HepG2 (cell line): Measurements from ENCODE around the gene THUMPD1. TPM values are rescaled to one million over a fixed set of nuclear protein-coding genes. Genes with fewer than 3 reads are reported as not detected.

ENCODE experiments used
- ATAC-seq: fragments of 200-7000 bp; cut with Tn5 transposase; 3 replicates; pipeline ENCODE4 v1.9.1; 2020; ENCODE audit warnings: mild to moderate bottlenecking, moderate library complexity
- BruUV-seq: library from RNA; stranded (reverse); fragments of 400-500 nt; replicated peaks from 2 replicates; lab custom pipeline; 2021; lab: Mats Ljungman, UMichigan
- CTCF ChIA-PET: fragments of 300-600 bp; formaldehyde crosslinking; extraction: SDS; loops from one replicate; lab custom pipeline; 2021; ENCODE audit warnings: low total read pairs, inconsistent platforms, low intra/inter-chr PET ratio; lab: Yijun Ruan, JAX
- POLR2A ChIA-PET: fragments of 350-600 bp; sonication (Branson Sonifier 250); formaldehyde crosslinking; loops from one replicate; lab custom pipeline; 2020; ENCODE audit warnings: antibody characterized with exemption, inconsistent platforms; lab: Yijun Ruan, JAX
- DNase-seq: peaks from one replicate; pipeline ENCODE4 v3.0.0-alpha.2; 2015; ENCODE audit warnings: low spot score
- FAIRE-seq: peaks from 3 replicates; lab custom pipeline; 2011; peaks lifted over from hg19 to GRCh38; lab: Jason Lieb, UNC
- H2AFZ ChIP-seq: one replicate; pipeline ENCODE4 v1.6.1; 2011; ENCODE audit warnings: low read length, inconsistent platforms
- H3K27ac ChIP-seq: fragments of 300-600 bp; 3 replicates; pipeline ENCODE4 v1.8.0; 2011; ENCODE audit warnings: mixed run types, mild to moderate bottlenecking, mixed read lengths, low read length, inconsistent platforms; ENCODE audit not compliant: insufficient read depth; ENCODE audit errors: extremely low read length
- H3K27me3 ChIP-seq, 2 experiments: fragments of 200-600 bp in 1 of 2; 2 replicates in 1 of 2; 3 replicates in 1 of 2; pipeline versions ENCODE4 v1.6.0 to v1.8.0; 2011; ENCODE audit warnings: low read length in 2 of 2, mild to moderate bottlenecking in 2 of 2, moderate library complexity in 2 of 2, inconsistent platforms in 1 of 2; ENCODE audit not compliant: insufficient read depth in 2 of 2, control insufficient read depth in 1 of 2
- H3K36me3 ChIP-seq, 2 experiments: fragments of 200-600 bp in 1 of 2; replicated peaks in 1 of 2; 2 replicates in 1 of 2; 3 replicates in 1 of 2; pipeline versions ENCODE4 v1.5.1 to v1.8.0; 2011; ENCODE audit warnings: low read length in 2 of 2, inconsistent platforms in 1 of 2; ENCODE audit not compliant: insufficient read depth in 2 of 2, control insufficient read depth in 1 of 2
- H3K4me1 ChIP-seq: 2 replicates; pipeline ENCODE4 v1.5.1; 2012; ENCODE audit warnings: low read length, inconsistent platforms; ENCODE audit not compliant: insufficient read depth
- H3K4me2 ChIP-seq: 2 replicates; pipeline ENCODE4 v1.6.0; 2011; ENCODE audit warnings: low read depth, low read length, inconsistent platforms
- H3K4me3 ChIP-seq, 3 experiments: fragments of 200-600 bp in 1 of 3; sonication (generic), shearing (Covaris generic) in 1 of 3; replicated peaks in 1 of 3; 2 replicates each; pipeline ENCODE4 v1.5.1; 2011 to 2016; ENCODE audit warnings: low read length in 3 of 3, inconsistent platforms in 2 of 3, low read depth in 2 of 3, mild to moderate bottlenecking in 2 of 3, control low read depth in 1 of 3, mixed read lengths in 1 of 3; ENCODE audit not compliant: insufficient read depth in 1 of 3
- H3K79me2 ChIP-seq: one replicate; pipeline ENCODE4 v1.6.1; 2011; ENCODE audit warnings: low read length, inconsistent platforms; ENCODE audit not compliant: insufficient read depth
- H3K9ac ChIP-seq: 2 replicates; pipeline ENCODE4 v1.6.0; 2011; ENCODE audit warnings: mild to moderate bottlenecking, low read depth, low read length, inconsistent platforms; ENCODE audit not compliant: insufficient read depth
- H3K9me3 ChIP-seq: 2 replicates; pipeline ENCODE4 v1.5.1; 2012; ENCODE audit warnings: mild to moderate bottlenecking, low read length
- H4K20me1 ChIP-seq: 2 replicates; pipeline ENCODE4 v1.6.0; 2011; ENCODE audit warnings: inconsistent platforms, mild to moderate bottlenecking, low read length, moderate library complexity; ENCODE audit not compliant: insufficient read depth
- FOXA1 ChIP-seq, 2 experiments: fragments of 450-650 bp in 1 of 2; sonication (generic) in 1 of 2; formaldehyde crosslinking in 1 of 2; IDR thresholded peaks; 2 replicates each; pipeline versions ENCODE4 v1.4.0 to v1.6.1; 2016 to 2020; ENCODE audit warnings: missing genetic modification reagents in 1 of 2
- HES4 ChIP-seq: sonication (generic); formaldehyde crosslinking; IDR thresholded peaks from 2 replicates; pipeline ENCODE4 v1.9.0; 2021; ENCODE audit warnings: mild to moderate bottlenecking, missing genetic modification reagents, borderline replicate concordance
- NR2F2 ChIP-seq: IDR thresholded peaks from 2 replicates; pipeline ENCODE4 v1.6.1; 2012; ENCODE audit warnings: low read depth, inconsistent platforms, borderline replicate concordance
- REPIN1 ChIP-seq: sonication (generic); formaldehyde crosslinking; IDR thresholded peaks from 2 replicates; pipeline ENCODE4 v1.8.0; 2022; ENCODE audit warnings: missing genetic modification reagents, low read depth, mild to moderate bottlenecking, borderline replicate concordance
- SIN3B ChIP-seq: fragments of 150-350 bp; IDR thresholded peaks from 2 replicates; pipeline ENCODE4 v1.6.1; 2014; ENCODE audit warnings: low read length
- TBP ChIP-seq: sonication (generic); formaldehyde crosslinking; IDR thresholded peaks from 2 replicates; pipeline ENCODE4 v1.5.0; 2020; ENCODE audit warnings: missing genetic modification reagents
- ZFP1 ChIP-seq: IDR thresholded peaks from 2 replicates; pipeline ENCODE4 v1.6.1; 2016
- ZNF33A ChIP-seq: sonication (generic); formaldehyde crosslinking; IDR thresholded peaks from 2 replicates; pipeline ENCODE4 v1.5.1; 2020; ENCODE audit warnings: missing genetic modification reagents, mild to moderate bottlenecking, moderate library complexity, borderline replicate concordance
- ZNF460 ChIP-seq: sonication (generic); formaldehyde crosslinking; IDR thresholded peaks from 2 replicates; pipeline ENCODE4 v1.5.1; 2020; ENCODE audit warnings: missing genetic modification reagents, mild to moderate bottlenecking, borderline replicate concordance
- ZNF75D ChIP-seq: sonication (generic); formaldehyde crosslinking; IDR thresholded peaks from 2 replicates; pipeline ENCODE4 v1.8.1; 2023; ENCODE audit warnings: missing genetic modification reagents, mild to moderate bottlenecking, borderline replicate concordance
- WGBS: methylation state at CpG from one replicate; pipeline ENCODE4 v1.1.6; 2017; ENCODE audit warnings: low lambda C conversion rate; 5-methylcytosine and 5-hydroxymethylcytosine counted together
- in situ Hi-C: cut with HindIII; loops from 2 replicates; pipeline ENCODE4 v1.10.0; 2017; ENCODE audit warnings: low pct_unique_long_range_greater_than_20kb; ENCODE audit not compliant: extremely low pct_ligation_motif_present
- intact Hi-C: fragments of 100-400 bp; cut with micrococcal nuclease; formaldehyde crosslinking; loops from one replicate; pipeline ENCODE4 v1.10.0; 2022; ENCODE audit not compliant: unreplicated experiment
- polyA plus RNA-seq, 8 experiments: library from polyadenylated mRNA; depleted of rRNA in 3 of 8; stranded (reverse) in 7 of 8; unstranded in 1 of 8; fragments of >200 nt; fragmentation: Illumina TruSeq in 4 of 8; extraction: Trizol in 4 of 8; gene quantifications; 2 replicates each; pipeline versions ENCODE4 v1.2.1 to v1.2.3, GENCODE V29; 2011 to 2016; ENCODE audit warnings: low read depth in 4 of 8, missing spikeins in 1 of 8, mixed read lengths in 1 of 8; ENCODE audit not compliant: insufficient read depth in 1 of 8
- total RNA-seq, 5 experiments: library from RNA; depleted of rRNA; stranded (reverse); fragments of >200 nt; fragmentation: Illumina TruSeq; extraction: Trizol; gene quantifications; 2 replicates each; pipeline ENCODE4 v1.2.3, GENCODE V29; 2016; ENCODE audit warnings: low read depth in 1 of 5
- TF ChIP-seq, protein P1 (sequence below): sonication (generic); formaldehyde crosslinking; IDR thresholded peaks from 2 replicates; pipeline ENCODE4 v1.9.0; 2021; ENCODE audit warnings: mild to moderate bottlenecking, missing genetic modification reagents
- TF ChIP-seq, protein P2 (sequence below): sonication (generic); formaldehyde crosslinking; IDR thresholded peaks from 2 replicates; pipeline ENCODE4 v1.5.0; 2020; ENCODE audit warnings: mild to moderate bottlenecking, missing genetic modification reagents
- TF ChIP-seq, protein P3 (sequence below): sonication (generic); formaldehyde crosslinking; IDR thresholded peaks from 2 replicates; pipeline ENCODE4 v1.8.0; 2022; ENCODE audit warnings: missing genetic modification reagents, low read depth, mild to moderate bottlenecking, borderline replicate concordance

The THUMPD1 gene
- total and polyA plus RNA-seq, 2 of the 13 experiments (the other 11 are each of a cell fraction or from before 2014, with no cell fraction given), result 22.7 to 69.1 TPM

DNA sequence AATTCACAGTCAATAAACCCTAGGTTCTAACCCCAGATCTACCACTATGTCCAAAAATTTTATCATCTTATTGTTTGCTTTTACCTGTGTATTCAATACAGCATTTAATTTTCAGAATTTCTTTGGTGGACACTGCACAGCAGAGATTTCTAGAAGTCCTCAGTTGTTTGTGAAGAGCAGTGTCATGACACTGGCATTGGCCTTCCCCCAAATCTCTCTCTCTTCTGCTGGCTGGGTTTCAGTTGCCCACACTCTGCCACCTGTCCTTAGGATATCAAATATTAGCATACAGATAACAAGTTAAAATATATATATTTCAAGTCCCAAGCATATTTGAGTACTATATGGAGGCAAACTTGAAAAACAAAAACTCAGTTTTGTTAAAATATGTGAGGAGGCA lies 2.0 kb upstream of the THUMPD1 start (continued):
- TF ChIP-seq, protein P1, sequence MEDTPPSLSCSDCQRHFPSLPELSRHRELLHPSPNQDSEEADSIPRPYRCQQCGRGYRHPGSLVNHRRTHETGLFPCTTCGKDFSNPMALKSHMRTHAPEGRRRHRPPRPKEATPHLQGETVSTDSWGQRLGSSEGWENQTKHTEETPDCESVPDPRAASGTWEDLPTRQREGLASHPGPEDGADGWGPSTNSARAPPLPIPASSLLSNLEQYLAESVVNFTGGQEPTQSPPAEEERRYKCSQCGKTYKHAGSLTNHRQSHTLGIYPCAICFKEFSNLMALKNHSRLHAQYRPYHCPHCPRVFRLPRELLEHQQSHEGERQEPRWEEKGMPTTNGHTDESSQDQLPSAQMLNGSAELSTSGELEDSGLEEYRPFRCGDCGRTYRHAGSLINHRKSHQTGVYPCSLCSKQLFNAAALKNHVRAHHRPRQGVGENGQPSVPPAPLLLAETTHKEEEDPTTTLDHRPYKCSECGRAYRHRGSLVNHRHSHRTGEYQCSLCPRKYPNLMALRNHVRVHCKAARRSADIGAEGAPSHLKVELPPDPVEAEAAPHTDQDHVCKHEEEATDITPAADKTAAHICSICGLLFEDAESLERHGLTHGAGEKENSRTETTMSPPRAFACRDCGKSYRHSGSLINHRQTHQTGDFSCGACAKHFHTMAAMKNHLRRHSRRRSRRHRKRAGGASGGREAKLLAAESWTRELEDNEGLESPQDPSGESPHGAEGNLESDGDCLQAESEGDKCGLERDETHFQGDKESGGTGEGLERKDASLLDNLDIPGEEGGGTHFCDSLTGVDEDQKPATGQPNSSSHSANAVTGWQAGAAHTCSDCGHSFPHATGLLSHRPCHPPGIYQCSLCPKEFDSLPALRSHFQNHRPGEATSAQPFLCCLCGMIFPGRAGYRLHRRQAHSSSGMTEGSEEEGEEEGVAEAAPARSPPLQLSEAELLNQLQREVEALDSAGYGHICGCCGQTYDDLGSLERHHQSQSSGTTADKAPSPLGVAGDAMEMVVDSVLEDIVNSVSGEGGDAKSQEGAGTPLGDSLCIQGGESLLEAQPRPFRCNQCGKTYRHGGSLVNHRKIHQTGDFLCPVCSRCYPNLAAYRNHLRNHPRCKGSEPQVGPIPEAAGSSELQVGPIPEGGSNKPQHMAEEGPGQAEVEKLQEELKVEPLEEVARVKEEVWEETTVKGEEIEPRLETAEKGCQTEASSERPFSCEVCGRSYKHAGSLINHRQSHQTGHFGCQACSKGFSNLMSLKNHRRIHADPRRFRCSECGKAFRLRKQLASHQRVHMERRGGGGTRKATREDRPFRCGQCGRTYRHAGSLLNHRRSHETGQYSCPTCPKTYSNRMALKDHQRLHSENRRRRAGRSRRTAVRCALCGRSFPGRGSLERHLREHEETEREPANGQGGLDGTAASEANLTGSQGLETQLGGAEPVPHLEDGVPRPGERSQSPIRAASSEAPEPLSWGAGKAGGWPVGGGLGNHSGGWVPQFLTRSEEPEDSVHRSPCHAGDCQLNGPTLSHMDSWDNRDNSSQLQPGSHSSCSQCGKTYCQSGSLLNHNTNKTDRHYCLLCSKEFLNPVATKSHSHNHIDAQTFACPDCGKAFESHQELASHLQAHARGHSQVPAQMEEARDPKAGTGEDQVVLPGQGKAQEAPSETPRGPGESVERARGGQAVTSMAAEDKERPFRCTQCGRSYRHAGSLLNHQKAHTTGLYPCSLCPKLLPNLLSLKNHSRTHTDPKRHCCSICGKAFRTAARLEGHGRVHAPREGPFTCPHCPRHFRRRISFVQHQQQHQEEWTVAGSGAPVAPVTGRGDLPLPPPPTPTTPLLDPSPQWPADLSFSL, result no peak
- TF ChIP-seq ZNF75D, result no peak
- TF ChIP-seq, all 625 proteins: peak for 2

DNA sequence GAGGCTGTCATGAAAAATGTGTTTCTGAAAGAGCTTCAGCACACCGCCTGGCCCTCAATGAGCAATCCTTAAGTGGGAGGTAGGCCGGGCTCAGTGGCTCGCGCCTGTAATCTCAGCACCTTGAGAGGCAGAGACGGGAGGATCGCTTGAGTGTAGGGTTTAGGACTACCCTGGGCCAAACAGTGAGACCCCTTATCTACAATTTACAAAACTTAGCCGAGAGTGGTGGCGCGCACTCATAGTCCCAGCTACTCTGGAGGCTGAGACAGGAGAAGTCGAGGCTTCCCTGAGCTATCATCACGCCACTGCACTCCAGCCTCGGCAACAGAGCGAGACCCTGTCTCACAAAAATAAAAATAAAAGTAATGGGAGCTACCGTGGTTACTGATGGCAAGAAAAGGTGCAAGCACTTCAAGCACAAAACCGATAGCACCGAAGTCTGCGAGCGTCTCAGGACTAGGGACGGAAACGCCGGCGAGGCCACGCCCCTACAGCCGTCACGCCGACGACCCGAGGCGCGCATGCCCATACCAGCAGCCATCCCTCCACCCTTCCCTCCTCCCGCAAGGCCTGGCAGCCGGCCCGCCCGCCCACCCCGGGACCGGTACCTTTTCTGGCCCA lies 607 bp downstream of the THUMPD1 start:
- FAIRE-seq (no peak), ATAC-seq (peak; percentile 89), DNase-seq (peak; percentile 80)
- peaks cover 19% of the 10 kb centered on the region for H4K20me1 ChIP-seq
- CTCF ChIA-PET, result no interaction called here
- peak overlapping the region; percentile 93 for H3K4me2 ChIP-seq
- H3K79me2 ChIP-seq, result peaks cover 28% of the 10 kb centered on the region
- H3K36me3 ChIP-seq, result peaks cover 13 to 28% of the 10 kb centered on the region in 2 experiments
- in situ Hi-C loops (no loop called here), intact Hi-C loops (loop anchor here (1.0 to 2.0 kb wide), 2 partner anchors 66 to 188 kb away; no protein-coding TSS in a partner anchor)
- no peak overlapping the region for H2AFZ ChIP-seq
- POLR2A ChIA-PET, result interaction anchor here (1.1 to 3.2 kb wide), 10 partner anchors 9 to 188 kb away, joined by 3 to 23 read pairs (median 3); partner anchors contain the start of genes ACSM3, ERI2 and REXO5
- peak overlapping the region; percentile 87 for H3K27ac ChIP-seq
- H3K9ac ChIP-seq, result peak overlapping the region; percentile 93
- BruUV-seq, result TSS peak; percentile 53
- WGBS, result 1% methylated on average over 28 of the region's 36 CpGs
- peak overlapping the region; percentile 89 to 99 (median 97) for H3K4me3 ChIP-seq
- H3K27me3 ChIP-seq, result no peaks in the 10 kb centered on the region; a peak in 1 of 5 replicates
- H3K4me1 ChIP-seq, result peaks cover 34% of the 10 kb centered on the region
- H3K9me3 ChIP-seq, result no peaks in the 10 kb centered on the region
- TF ChIP-seq, protein P2, sequence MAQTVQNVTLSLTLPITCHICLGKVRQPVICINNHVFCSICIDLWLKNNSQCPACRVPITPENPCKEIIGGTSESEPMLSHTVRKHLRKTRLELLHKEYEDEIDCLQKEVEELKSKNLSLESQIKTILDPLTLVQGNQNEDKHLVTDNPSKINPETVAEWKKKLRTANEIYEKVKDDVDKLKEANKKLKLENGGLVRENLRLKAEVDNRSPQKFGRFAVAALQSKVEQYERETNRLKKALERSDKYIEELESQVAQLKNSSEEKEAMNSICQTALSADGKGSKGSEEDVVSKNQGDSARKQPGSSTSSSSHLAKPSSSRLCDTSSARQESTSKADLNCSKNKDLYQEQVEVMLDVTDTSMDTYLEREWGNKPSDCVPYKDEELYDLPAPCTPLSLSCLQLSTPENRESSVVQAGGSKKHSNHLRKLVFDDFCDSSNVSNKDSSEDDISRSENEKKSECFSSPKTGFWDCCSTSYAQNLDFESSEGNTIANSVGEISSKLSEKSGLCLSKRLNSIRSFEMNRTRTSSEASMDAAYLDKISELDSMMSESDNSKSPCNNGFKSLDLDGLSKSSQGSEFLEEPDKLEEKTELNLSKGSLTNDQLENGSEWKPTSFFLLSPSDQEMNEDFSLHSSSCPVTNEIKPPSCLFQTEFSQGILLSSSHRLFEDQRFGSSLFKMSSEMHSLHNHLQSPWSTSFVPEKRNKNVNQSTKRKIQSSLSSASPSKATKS (CRISPR knock-in tag), result 0 out of 2 replicates have a peak, but pooled peaks have one; percentile 6
- TF ChIP-seq HES4 (CRISPR knock-in tag), result no peak
- TF ChIP-seq ZNF33A (CRISPR knock-in tag), result no peak; the same call in 1 of the 2 replicates
- TF ChIP-seq, protein P3, sequence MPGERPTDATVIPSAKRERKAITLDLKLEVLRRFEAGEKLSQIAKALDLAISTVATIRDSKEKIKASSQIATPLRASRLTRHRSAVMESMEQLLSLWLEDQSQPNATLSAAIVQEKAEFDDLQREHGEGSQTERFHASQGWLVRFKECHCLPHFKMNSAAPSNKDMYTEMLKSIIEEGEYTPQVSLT (CRISPR knock-in tag), result 0 out of 2 replicates have a peak, but pooled peaks have one; percentile 40
- no peak for TF ChIP-seq NR2F2
- TF ChIP-seq ZNF460 (CRISPR knock-in tag), result no peak; the same call in 1 of the 2 replicates
- TF ChIP-seq REPIN1 (CRISPR knock-in tag), result no peak
- no peak for TF ChIP-seq SIN3B
- no peak for TF ChIP-seq TBP
- no peak for TF ChIP-seq ZFP1 (CRISPR knock-in tag)
- no peak for TF ChIP-seq FOXA1 (IDR thresholded peaks at IDR 0.05)
- no peak for TF ChIP-seq FOXA1 (CRISPR knock-in tag; IDR thresholded peaks at IDR 0.05)
